HG02852 (cell line): ENCODE data around the gene NELFB.

Experiments
- ATAC-seq: cut with Tn5 transposase; IDR thresholded peaks from one replicate; pipeline ENCODE4 v1.9.1; 2021; ENCODE audit warnings: mild to moderate bottlenecking, moderate library complexity; ENCODE audit not compliant: unreplicated experiment

The NELFB gene

GRCh38 chr9:137279741-137280473, 24.8 kb downstream of the NELFB start:
- no peak for ATAC-seq

- ATAC-seq: no peak
Observed at GRCh38 chr9:137280474-137281344, 25.6 kb downstream of the NELFB start.

GRCh38 chr9:137281345-137282116, 26.4 kb downstream of the NELFB start:
- ATAC-seq: no peak

GRCh38 chr9:137286975-137287383, 31.9 kb downstream of the NELFB start:
- no peak for ATAC-seq

GRCh38 chr9:137293094-137293481, 38.0 kb downstream of the NELFB start:
- no peak for ATAC-seq

GRCh38 chr9:137293482-137294090, 38.5 kb downstream of the NELFB start:
- no peak for ATAC-seq

GRCh38 chr9:137294091-137294680, 39.1 kb downstream of the NELFB start:
- ATAC-seq: no peak

GRCh38 chr9:137294681-137295237, 39.6 kb downstream of the NELFB start:
- ATAC-seq: no peak

GRCh38 chr9:137295238-137295811, 40.2 kb downstream of the NELFB start:
- ATAC-seq: peak; percentile 61

GRCh38 chr9:137295849-137296669, 40.9 kb downstream of the NELFB start:
- no peak for ATAC-seq

GRCh38 chr9:137296670-137297664, 41.8 kb downstream of the NELFB start:
- ATAC-seq: no peak

GRCh38 chr9:137297966-137298365, 42.8 kb downstream of the NELFB start:
- ATAC-seq: no peak

GRCh38 chr9:137298401-137299202, 43.5 kb downstream of the NELFB start:
- no peak for ATAC-seq

GRCh38 chr9:137299203-137299565, 44.1 kb downstream of the NELFB start:
- no peak for ATAC-seq

- ATAC-seq: no peak
Observed at GRCh38 chr9:137299938-137300337, 44.8 kb downstream of the NELFB start.

GRCh38 chr9:137300567-137301080, 45.5 kb downstream of the NELFB start:
- ATAC-seq: no peak
